ENCODE measurements around the gene AXDND1. TPM values are rescaled to one million over a fixed set of nuclear protein-coding genes. Genes with fewer than 3 reads are reported as not detected.

Gene AXDND1
- total and polyA plus RNA-seq, 2 experiments from 2014 or later = not detected

GRCh38 chr1:179376223-179376622 lies 10.5 kb downstream of the AXDND1 start:
- Histone ChIP-seq H3K4me1 (ENCODE audit: insufficient read depth) (no peaks in the 10 kb centered on the region), H3K79me2 (replicated peaks; ENCODE audit: insufficient read depth) (no peaks in the 10 kb centered on the region), H4K20me1 (replicated peaks; ENCODE audit: insufficient read depth) (no peaks in the 10 kb centered on the region), H3K4me3 (no peak overlapping the region), H3F3A (replicated peaks; ENCODE audit: low read depth) (no peaks in the 10 kb centered on the region), H3K9me2 (ENCODE audit: insufficient read depth) (no peaks in the 10 kb centered on the region), H3K4me2 (no peak overlapping the region), H3K27me3 (ENCODE audit: insufficient read depth) (no peaks in the 10 kb centered on the region), H2AFZ (no peak overlapping the region), H3K27ac (ENCODE audit: low read depth) (no peak overlapping the region), H3K36me3 (ENCODE audit: insufficient read depth) (no peaks in the 10 kb centered on the region)
- no peaks in the 10 kb centered on the region for H3K9me3 Mint-ChIP-seq
- DNase-seq (ENCODE audit: low spot score) (no peak), ATAC-seq (no peak)
- no peaks in the 10 kb centered on the region for H3K36me3 Mint-ChIP-seq (ENCODE audit: low read depth)
- no peak overlapping the region for H3K27ac Mint-ChIP-seq
- H3K4me1 Mint-ChIP-seq = no peaks in the 10 kb centered on the region
- no peaks in the 10 kb centered on the region for H3K27me3 Mint-ChIP-seq (ENCODE audit: insufficient read depth, low read depth, poor library complexity)
- no peak for TF ChIP-seq CTCF (conservative IDR thresholded peaks at IDR 0.05; ENCODE audit: low read depth in 2 of 2)
- TF ChIP-seq CREB1 (CRISPR knock-in tag; IDR thresholded peaks at IDR 0.05; ENCODE audit: low read depth) = no peak
- no peak for TF ChIP-seq ZNF331 (CRISPR knock-in tag; IDR thresholded peaks at IDR 0.05; ENCODE audit: low read depth)
- TF ChIP-seq REST (IDR thresholded peaks at IDR 0.05; ENCODE audit: unreplicated experiment) = no peak
- TF ChIP-seq EZH2phosphoT487 (IDR thresholded peaks at IDR 0.05; ENCODE audit: unreplicated experiment) = no peak
- TF ChIP-seq ZNF114 (CRISPR knock-in tag; IDR thresholded peaks at IDR 0.05) = no peak
- no peak for TF ChIP-seq ETS1 (IDR thresholded peaks at IDR 0.05)
- TF ChIP-seq EZH2 (IDR thresholded peaks at IDR 0.05; ENCODE audit: low read depth, unreplicated experiment) = no peak
- no peak for TF ChIP-seq ZNF462 (CRISPR knock-in tag; IDR thresholded peaks at IDR 0.05)
- no peak for TF ChIP-seq STAT1 (IDR thresholded peaks at IDR 0.05; ENCODE audit: unreplicated experiment)
- TF ChIP-seq JUNB (IDR thresholded peaks at IDR 0.05; ENCODE audit: unreplicated experiment) = no peak
- TF ChIP-seq NANOG (IDR thresholded peaks at IDR 0.05; ENCODE audit: borderline replicate concordance) = no peak
- TF ChIP-seq POLR2AphosphoS5 (IDR thresholded peaks at IDR 0.05; ENCODE audit: low read depth) = no peak
- no peak overlapping the region for H3K4me3 Mint-ChIP-seq

Measured in GM23338 (cell line).